Nucleus accumbens (tissue), 56 donors: Measurements from ENCODE around the gene SERPINA4.

ENCODE experiments used
- DNase-seq, 56 donors: peaks; one replicate each; lab custom pipeline; 2025; lab: John Stamatoyannopoulos, UW

The SERPINA4 gene

DNA sequence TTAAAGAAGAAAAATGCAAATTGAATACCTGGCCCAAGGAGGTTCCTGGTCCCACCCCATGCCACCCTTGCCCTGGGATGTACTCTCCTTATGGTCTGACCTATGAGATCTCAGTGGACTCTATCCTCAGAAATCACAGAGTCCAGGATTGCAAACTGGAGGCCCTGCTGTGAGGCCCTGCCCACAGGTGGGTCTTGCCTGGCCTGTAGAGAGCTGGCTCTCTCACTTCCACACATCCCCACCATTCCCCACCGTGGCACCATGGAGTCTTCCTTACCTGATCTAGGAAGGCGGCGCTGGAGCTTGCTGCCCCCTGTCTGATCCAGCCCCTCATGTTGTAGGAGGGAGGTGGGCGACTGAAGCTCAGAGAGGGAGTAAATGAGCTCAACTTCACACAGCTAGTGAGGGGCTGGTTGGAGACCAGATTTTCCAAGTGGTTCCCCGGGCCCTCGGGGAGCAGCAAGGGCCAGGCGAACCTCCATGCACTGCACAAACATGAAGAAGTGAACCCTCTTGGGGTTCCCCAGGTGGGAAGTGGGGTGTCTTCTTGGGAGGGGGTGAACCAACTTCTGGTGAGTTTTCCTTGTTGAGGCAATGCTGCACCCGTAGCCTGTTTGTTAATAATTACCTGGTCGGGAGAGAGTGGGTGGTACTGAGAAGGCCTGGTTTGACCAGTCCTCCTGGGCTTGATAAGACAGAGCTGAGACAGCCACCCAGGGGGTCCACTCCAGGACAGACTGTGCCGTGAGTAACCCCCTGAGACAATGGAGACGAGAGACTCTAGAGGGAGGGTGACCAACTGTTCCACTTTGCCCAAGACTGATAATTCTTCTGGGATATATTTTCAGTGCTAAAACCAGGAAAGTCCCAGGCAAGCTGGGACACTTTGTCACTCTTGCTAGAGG, at the start of gene SERPINA4:
TSS of gene SERPINA4 (plus strand) at position 692 of the 905 bp plus-strand sequence. CDS start 2,041 bp downstream, outside the sequence.
- DNase-seq: no peak

- no peak for DNase-seq
These were observed 46.9 kb upstream of the SERPINA4 start for GRCh38 chr14:94514351-94514750.

DNA sequence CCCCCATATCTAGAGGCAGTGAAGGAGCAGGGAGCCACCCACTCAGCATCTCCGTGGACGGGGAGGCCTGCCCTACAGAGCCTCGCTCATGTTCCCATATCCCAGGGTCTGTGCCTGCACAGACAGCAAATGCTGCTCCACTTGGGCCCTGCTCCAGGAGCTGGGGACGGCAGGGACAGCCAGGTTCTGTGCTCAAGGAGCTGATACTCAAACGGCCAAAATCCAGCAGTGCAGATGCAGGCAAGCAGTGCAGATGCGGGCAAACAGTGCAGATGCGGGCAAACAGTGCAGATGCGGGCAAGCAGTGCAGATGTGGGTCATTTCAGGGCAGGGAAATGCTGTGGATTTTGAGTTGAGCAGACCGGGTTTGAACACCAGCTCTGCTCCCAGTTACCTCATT, 45.8 kb upstream of the SERPINA4 start:
- DNase-seq: no peak

GRCh38 chr14:94515856-94516255, 45.4 kb upstream of the SERPINA4 start:
- DNase-seq: no peak

DNA sequence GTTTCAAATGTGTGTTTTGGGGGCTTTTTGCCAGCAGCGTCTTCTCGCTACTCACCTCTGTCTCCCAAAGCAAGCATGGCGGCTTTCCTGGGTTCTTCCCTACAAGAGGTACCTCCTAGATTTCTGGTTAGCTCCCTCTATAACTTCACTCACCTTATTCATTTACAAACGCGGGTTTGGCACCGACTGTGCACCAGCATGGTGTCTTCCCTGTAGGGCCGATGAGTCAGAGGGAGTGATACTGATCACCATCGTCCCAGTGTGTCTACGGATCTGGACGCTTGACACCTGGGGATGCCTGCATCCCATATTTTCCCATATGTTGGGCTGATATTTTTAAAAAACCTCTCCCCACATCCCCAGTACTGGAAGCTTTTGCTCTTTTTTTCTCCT, 44.0 kb upstream of the SERPINA4 start:
- DNase-seq: no peak

DNA sequence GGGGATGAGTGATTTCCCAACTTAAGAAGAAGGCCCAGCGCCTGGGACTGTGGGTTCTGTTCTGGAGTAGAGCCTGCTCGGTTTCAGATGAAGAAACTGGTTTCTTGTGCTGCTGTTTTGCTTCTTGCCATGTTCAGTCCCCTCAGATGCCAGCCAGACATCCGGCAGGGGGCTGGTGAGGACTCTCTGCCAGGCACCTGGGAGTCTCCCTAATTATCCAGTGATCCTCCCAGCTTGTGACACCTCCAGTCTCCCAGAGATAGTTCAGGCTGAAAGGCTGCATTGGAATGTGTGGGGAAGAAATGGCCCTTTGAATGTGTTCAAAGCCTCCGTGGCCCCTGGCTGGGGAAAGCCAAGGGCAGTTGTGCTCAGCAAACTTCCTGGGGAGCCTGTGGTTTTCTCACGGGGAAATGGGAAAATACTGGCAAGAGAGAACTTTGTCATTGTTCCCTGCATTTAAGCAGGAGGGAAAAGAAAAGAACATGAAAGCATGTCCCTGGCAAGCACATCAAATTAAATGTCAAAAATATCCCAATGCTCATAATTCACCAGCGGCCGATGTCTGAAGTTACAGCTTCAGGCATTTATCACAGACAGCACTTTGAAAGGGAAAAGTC, 43.5 kb upstream of the SERPINA4 start:
- no peak for DNase-seq

GRCh38 chr14:94521375-94522114, 39.7 kb upstream of the SERPINA4 start:
- DNase-seq: no peak

GRCh38 chr14:94522115-94522724, 39.0 kb upstream of the SERPINA4 start:
- DNase-seq: no peak

- no peak for DNase-seq
These were observed 38.0 kb upstream of the SERPINA4 start for GRCh38 chr14:94523265-94523664.

DNA sequence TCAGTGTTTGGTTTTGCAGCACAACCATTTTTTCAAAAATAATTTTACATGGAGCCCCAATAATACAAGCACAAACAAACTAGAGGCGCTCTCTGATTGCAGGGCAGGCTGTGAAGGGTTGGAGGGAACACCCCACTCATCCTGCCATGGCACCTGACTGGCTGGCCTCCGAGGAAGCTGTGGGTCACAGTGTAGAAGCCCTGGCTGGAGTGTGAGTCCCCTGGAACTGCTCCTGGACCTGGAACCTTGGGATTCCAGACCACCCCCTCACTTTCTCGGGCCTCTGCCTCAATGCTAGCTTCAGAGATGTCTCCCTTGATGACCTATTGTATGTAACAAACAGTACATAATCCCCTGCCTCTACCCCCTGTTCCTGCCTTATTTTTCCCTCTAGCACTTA, 37.1 kb upstream of the SERPINA4 start:
- DNase-seq: no peak

- DNase-seq: no peak
These were observed 30.1 kb upstream of the SERPINA4 start for GRCh38 chr14:94531187-94531586.

DNA sequence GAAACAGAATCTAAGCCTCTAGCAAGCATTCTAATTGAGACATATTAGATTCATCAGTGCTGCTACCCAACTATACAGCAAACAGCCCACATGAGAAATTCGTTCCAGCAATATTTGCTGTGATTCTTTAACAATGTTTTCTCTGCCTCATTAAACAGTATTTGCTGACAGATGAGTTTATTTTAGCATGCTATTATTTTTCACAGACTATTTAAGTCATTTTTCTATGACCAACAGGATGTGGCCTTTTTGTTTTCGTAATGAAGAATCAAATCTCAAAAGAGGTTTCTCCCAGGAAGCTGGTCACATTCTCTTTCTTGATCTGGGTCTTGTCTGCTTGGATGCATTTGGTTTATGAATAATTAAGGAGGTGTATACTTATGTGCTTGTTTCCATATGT, 28.8 kb upstream of the SERPINA4 start:
- DNase-seq: no peak

DNA sequence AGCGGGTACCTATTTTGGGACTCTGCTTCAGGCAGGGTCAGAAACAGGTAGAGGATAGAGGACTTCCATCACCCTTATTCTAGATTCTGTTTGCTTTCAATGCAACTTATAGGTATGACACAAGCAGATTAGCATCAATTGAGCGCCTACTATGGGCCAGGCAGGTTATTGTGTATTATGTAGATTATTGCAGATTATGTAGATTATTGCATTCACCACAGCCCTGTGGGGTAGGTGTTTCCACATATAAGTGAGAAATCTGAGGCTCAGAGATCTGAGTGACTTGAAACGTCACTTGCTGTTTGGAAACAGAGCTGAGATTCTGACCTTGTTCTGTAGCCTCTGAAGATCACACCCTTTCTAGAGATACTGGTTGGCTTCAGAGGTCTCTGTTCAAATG, 25.7 kb upstream of the SERPINA4 start:
- no peak for DNase-seq

DNA sequence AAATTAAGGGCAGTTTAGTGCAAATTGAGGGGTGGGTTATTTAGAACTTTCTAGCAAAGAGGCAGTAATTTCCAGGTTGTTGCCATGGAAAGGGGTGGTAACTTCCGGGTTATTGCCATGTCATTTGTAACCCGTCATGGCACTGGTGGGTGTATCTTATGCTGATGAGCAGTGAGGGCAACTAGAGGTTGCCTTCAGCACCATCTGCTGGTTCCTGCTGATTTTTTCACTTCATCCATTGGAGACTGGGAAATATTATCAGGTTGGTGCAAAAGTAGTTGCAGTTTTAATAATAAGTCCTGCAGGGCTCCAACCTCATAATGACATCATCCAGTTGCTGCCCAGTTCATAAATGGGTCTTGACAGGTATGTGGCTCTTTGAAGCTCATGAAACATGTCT, 24.4 kb upstream of the SERPINA4 start:
- no peak for DNase-seq

DNA sequence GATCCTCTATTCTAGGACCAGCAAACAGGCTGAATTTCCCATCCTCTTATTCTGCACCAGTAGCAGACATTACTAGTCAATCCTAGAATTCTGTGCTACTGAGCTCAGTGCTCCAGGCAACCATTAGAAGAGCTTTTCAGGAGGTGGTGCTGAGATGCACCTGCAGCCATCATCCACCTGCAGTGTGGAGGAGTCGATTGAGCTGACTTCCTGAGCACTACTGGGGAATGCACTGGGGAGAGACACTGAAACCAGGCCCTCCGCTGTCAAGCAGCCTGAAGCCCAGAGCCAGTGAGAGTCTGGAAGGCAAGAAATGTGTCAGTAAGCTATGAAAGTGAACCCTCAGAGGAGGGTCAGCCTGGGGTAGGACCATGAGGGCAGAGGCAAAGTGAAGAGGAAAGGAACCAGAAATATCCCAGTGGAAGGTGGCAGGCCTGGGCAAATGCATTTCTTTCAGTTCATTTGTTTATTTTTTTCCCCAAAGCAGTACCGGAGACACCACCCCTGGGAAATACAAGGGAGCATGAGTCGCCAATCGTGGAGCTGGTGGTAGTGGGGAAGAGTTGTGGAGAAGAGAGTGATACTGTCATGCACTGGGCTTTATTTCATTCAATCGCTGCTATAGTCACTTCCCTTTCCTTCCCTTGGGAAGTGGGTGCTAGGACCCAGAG, 23.0 kb upstream of the SERPINA4 start:
- DNase-seq: no peak

GRCh38 chr14:94539181-94539580, 22.1 kb upstream of the SERPINA4 start:
- no peak for DNase-seq

- DNase-seq: no peak
These were observed 21.0 kb upstream of the SERPINA4 start for GRCh38 chr14:94540031-94540794.

DNA sequence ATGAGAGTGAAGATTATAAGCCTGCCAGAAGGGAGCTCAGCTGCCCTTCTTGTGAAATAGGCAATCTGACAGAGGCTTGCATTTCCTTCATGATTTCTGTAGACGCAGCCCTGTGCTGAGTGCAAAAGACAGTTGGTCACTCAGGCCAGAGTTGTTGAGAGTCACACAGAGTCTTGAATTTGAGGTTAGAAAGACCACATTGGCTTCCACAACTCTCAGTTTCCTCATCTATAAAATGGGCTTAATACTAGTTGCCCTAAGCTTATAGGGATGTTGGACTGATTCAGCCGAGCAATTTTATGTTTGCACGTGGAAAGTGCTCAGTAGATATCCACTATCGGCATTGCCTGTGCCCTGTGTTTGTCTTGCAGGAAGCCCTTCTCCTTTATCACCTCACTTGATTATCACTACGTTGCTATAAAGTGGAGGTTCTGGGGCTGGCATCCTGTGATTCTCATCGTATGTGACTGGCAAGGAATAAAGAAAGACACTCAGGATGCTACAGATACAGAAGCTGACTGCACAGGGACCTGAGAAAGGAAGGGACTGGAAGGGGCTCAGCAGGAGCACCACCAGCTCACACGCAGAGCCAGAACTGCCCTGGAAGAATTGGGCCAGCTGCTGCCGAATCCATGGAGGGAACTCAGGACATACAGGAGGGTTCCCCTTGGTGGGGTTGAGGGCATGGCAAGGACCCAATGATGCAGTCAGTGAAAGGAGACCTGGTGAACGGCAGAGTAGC, 19.8 kb upstream of the SERPINA4 start:
- DNase-seq: no peak
